Measurements from ENCODE around the gene DRG2. TPM values are rescaled to one million over a fixed set of nuclear protein-coding genes. Genes with fewer than 3 reads are reported as not detected.

The DRG2 gene
- total and polyA plus RNA-seq, 10 of the 15 experiments (the other 5 are each of a cell fraction or from before 2014, with no cell fraction given): 9.1 to 64.8 (median 45.7) TPM

- DNase-seq (ENCODE audit: low read depth, low spot score) (no peak), ATAC-seq (no peak), FAIRE-seq (no peak)
- WGBS (ENCODE audit: insufficient coverage, insufficient replicate concordance, low lambda C conversion rate, missing lambda C conversion rate): 18% methylated on average over 5 of the region's 5 CpGs
- ChIA-PET RAD21 (ENCODE audit: unreplicated experiment) (no interaction called here), SMC1A (ENCODE audit: uncharacterized antibody, unreplicated experiment) (no interaction called here), CTCF (no interaction called here), POLR2A (no interaction called here)
- no peak for TF ChIP-seq EP300 (IDR thresholded peaks at IDR 0.05; ENCODE audit: borderline replicate concordance in 1 of 2, control insufficient read depth in 1 of 2, low read depth in 2 of 2, low read length in 2 of 2)
- TF ChIP-seq TCF12 (IDR thresholded peaks at IDR 0.05; ENCODE audit: low read depth, low read length): no peak
- no peak for TF ChIP-seq NFYB (IDR thresholded peaks at IDR 0.05; ENCODE audit: insufficient read depth, low read depth, low read length)
- no peak for TF ChIP-seq MXI1 (IDR thresholded peaks at IDR 0.05; ENCODE audit: low read depth, low read length)
- no peak for TF ChIP-seq EGR1 (IDR thresholded peaks at IDR 0.05; ENCODE audit: borderline replicate concordance in 1 of 2, low read depth in 2 of 2, low read length in 2 of 2)
- no peak for TF ChIP-seq SREBF2 (IDR thresholded peaks at IDR 0.05; ENCODE audit: low read length)
- TF ChIP-seq ZSCAN29 (IDR thresholded peaks at IDR 0.05): no peak
- no peak for TF ChIP-seq E2F8 (IDR thresholded peaks at IDR 0.05; ENCODE audit: low read depth, partially characterized antibody)
- no peak for TF ChIP-seq MTA3 (IDR thresholded peaks at IDR 0.05; ENCODE audit: borderline replicate concordance, low read length)
- TF ChIP-seq CHD2 (IDR thresholded peaks at IDR 0.05; ENCODE audit: borderline replicate concordance, low read depth, low read length): no peak
- TF ChIP-seq BRCA1 (IDR thresholded peaks at IDR 0.05; ENCODE audit: low read depth, low read length): no peak
- no peaks in the 10 kb centered on the region for H3K4me1 ChIP-seq (ENCODE audit: control insufficient read depth, insufficient read depth, low read length)
- H2AFZ ChIP-seq (ENCODE audit: control insufficient read depth, low read depth, low read length): no peak overlapping the region
- no peaks in the 10 kb centered on the region for H3K79me2 ChIP-seq (ENCODE audit: control insufficient read depth, insufficient read depth, low read length)
- no peak overlapping the region for H3K4me2 ChIP-seq (ENCODE audit: control insufficient read depth, insufficient read depth)
- no peaks in the 10 kb centered on the region for H3K36me3 ChIP-seq (ENCODE audit: control insufficient read depth in 2 of 2, insufficient read depth in 2 of 2, low read length in 1 of 2)
- no peaks in the 10 kb centered on the region; a peak in 1 of 4 replicates for H3K27me3 ChIP-seq (replicated peaks in 1 of 2; ENCODE audit: control insufficient read depth in 2 of 2, insufficient read depth in 2 of 2, low read length in 1 of 2)
- H4K20me1 ChIP-seq (ENCODE audit: control insufficient read depth, insufficient read depth): no peaks in the 10 kb centered on the region
- no peak overlapping the region for H3K9ac ChIP-seq (ENCODE audit: control insufficient read depth, insufficient read depth, low read length)
- BruUV-seq (replicated peaks): no TSS peak
- in situ Hi-C loops (cut with MboI) (no loop called here), intact Hi-C loops (cut with micrococcal nuclease; ENCODE audit: unreplicated experiment) (no loop called here)
- H3K9me3 ChIP-seq (replicated peaks; ENCODE audit: control insufficient read depth, insufficient read depth, low read length): peaks cover 1% of the 10 kb centered on the region; the same call in 1 of the 3 replicates
- H3K4me3 ChIP-seq: no peak overlapping the region
- no peak overlapping the region for H3K27ac ChIP-seq (ENCODE audit: control insufficient read depth, insufficient read depth)
Observed at GRCh38 chr17:18116078-18116477, 28.3 kb downstream of the DRG2 start.
